Hematopoietic multipotent progenitor cell treated with erythropoietin and hydrocortisone succinate and interleukin-3 and kit ligand, for 17 days (in vitro differentiated cells): Measurements from ENCODE around the gene RNASE8.

Experiments
- DNase-seq: peaks from one replicate; pipeline ENCODE4 v3.0.0-alpha.2; 2015; ENCODE audit warnings: low spot score

The RNASE8 gene

DNA sequence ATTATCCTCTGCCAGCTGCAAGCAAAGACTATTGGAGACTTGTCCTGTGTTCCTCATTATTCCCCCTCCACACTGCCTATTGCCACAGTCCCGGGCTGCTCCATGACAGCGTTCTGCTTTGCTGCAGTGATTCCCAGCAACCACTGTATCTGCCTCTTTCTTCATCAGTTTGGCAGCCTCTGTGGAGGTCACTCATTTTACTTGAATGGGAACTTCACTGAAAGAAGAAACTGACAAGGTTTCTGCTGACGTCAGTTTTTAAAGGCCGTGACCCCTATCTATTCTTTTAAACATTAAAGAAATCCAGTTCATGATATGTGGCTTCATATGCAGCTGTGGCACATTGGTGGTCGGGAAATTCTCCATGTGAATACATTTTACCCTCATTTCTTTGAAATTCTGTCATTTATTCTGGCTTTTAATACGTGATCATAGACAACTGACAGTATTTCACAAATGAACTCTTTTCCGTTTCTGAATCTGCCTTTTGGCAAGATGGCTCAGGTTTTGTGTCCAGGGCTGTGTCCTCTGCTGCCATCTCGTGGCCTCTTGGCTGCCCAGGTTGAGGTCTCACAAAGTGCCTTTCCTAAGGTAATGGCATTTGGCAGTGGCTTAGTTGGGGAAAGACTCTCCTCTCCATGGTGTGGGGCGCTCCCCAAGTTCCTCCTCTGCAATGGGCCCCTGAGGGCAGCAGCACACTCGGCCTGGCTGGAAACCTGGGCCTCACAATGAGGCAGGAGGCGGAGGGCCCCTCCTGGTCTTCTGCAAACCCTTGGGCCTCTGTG, 49.1 kb downstream of the RNASE8 start:
- peak; percentile 79 for DNase-seq

DNA sequence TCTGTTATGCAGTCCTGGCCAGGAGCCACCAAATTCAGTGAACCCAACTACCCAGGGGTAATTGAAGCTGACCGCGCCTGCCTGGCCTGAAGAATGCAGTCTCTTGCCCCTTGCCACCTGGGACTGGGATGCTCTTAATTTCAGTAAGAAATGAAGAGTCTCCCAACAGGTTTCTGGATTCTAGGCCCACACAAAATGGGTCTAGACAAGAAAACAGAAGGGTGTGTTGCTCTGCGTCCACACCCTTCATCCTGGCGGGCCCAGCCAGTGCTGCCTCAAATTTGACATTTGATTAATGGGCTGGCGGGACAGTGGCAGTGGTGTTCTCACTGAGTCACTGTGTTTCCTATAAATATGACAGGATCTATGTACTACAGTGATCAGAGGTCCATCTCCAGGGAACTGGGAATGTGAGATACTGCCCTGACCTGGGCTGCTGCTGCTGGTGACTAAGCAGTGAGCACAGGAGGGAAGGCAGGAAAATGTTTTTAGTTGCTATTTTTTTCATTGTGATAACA, 49.7 kb downstream of the RNASE8 start:
- DNase-seq = no peak
